ENCODE data around the gene XK.
A peak's percentile ranks its signal among the peaks of the same experiment; 100 is the strongest.

XK gene

DNA sequence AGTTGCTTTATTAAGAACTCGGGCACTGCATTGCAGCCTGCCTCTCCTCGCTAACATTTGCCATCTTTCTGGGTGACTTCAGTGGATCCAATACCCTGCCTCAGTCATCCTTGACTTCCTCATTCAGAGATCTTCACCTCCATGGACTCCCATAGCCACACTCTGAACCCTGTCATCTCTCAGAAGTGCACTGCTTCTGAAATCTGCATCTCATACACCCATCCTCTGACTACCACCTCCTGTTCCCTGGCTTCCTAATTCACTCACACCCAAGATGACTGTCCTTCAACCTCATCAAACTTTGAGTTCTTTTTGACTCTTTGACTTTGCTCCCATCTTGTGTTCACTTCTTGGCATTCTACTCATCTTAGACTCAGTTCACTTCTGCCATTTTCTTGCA lies 68.9 kb downstream of the XK start:
- H3K4me3 ChIP-seq (ENCODE audit: low read length, poor library complexity, severe bottlenecking): peak overlapping the region; percentile 49
- H4K20me1 ChIP-seq (ENCODE audit: insufficient read depth, low read length, poor library complexity, severe bottlenecking): no peaks in the 10 kb centered on the region
- peaks cover 58% of the 10 kb centered on the region for H3K4me1 ChIP-seq (ENCODE audit: insufficient read depth, low read length, poor library complexity, severe bottlenecking)
- peak overlapping the region; percentile 66 for H3K9ac ChIP-seq (ENCODE audit: low read depth, low read length, poor library complexity, severe bottlenecking)
- TF ChIP-seq EZH2phosphoT487 (IDR thresholded peaks at IDR 0.05; ENCODE audit: borderline replicate concordance) (no peak), CTCF (conservative IDR thresholded peaks at IDR 0.05; ENCODE audit: low read length) (no peak)
- H3K4me2 ChIP-seq (ENCODE audit: low read depth, low read length, poor library complexity, severe bottlenecking): peak overlapping the region; percentile 69
- H3K27me3 ChIP-seq (ENCODE audit: insufficient read depth, low read length, poor library complexity, severe bottlenecking): no peaks in the 10 kb centered on the region
- H3K9me2 ChIP-seq (replicated peaks; ENCODE audit: low read depth, low read length): no peaks in the 10 kb centered on the region
- no peaks in the 10 kb centered on the region for H3K36me3 ChIP-seq (ENCODE audit: insufficient read depth, low read length)
- H3K9me3 ChIP-seq (ENCODE audit: insufficient read depth, low read depth, low read length): peaks cover 5% of the 10 kb centered on the region; the same call in 1 of the 2 replicates
- H3F3A ChIP-seq (ENCODE audit: low read depth): peaks cover 18% of the 10 kb centered on the region
- no peak overlapping the region for H2AFZ ChIP-seq (ENCODE audit: low read length)
- H3K79me2 ChIP-seq (ENCODE audit: insufficient read depth, low read length): no peaks in the 10 kb centered on the region

DNA sequence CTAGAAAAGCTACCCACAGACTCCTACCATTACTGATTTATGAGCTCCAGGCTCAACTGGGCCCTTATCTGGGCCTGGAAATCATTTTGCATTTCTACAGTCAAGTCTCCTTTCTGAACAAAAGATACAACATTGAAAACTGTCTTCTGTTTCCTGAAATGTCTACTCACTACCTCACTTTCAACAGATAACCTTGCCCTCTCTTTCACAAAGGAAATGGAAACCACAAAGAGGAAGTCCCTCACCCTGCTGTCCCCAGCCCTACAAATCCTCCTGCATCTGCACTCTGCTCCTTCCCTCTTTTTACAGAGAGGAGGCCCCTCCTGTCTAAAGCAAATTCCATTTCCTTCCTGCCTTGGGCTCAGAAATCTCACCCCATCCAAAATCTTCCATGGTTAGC lies 69.4 kb downstream of the XK start:
- TF ChIP-seq CTCF (conservative IDR thresholded peaks at IDR 0.05; ENCODE audit: low read length) (no peak), EZH2phosphoT487 (IDR thresholded peaks at IDR 0.05; ENCODE audit: borderline replicate concordance) (no peak)
- Histone ChIP-seq H3K27me3 (ENCODE audit: insufficient read depth, low read length, poor library complexity, severe bottlenecking) (no peaks in the 10 kb centered on the region), H3K9me3 (ENCODE audit: insufficient read depth, low read depth, low read length) (peaks cover 5% of the 10 kb centered on the region; the same call in 1 of the 2 replicates), H3K36me3 (ENCODE audit: insufficient read depth, low read length) (no peaks in the 10 kb centered on the region), H3K4me3 (ENCODE audit: low read length, poor library complexity, severe bottlenecking) (peak overlapping the region; percentile 49), H3K4me2 (ENCODE audit: low read depth, low read length, poor library complexity, severe bottlenecking) (peak overlapping the region; percentile 69), H3K9ac (ENCODE audit: low read depth, low read length, poor library complexity, severe bottlenecking) (peak overlapping the region; percentile 66), H3F3A (ENCODE audit: low read depth) (peaks cover 18% of the 10 kb centered on the region), H3K79me2 (ENCODE audit: insufficient read depth, low read length) (no peaks in the 10 kb centered on the region), H2AFZ (ENCODE audit: low read length) (no peak overlapping the region), H4K20me1 (ENCODE audit: insufficient read depth, low read length, poor library complexity, severe bottlenecking) (no peaks in the 10 kb centered on the region), H3K9me2 (replicated peaks; ENCODE audit: low read depth, low read length) (no peaks in the 10 kb centered on the region), H3K4me1 (ENCODE audit: insufficient read depth, low read length, poor library complexity, severe bottlenecking) (peaks cover 63% of the 10 kb centered on the region)

GRCh38 chrX:37757082-37757481 lies 71.5 kb downstream of the XK start:
- no peak overlapping the region for H3K4me2 ChIP-seq (ENCODE audit: low read depth, low read length, poor library complexity, severe bottlenecking)
- peaks cover 18% of the 10 kb centered on the region for H3F3A ChIP-seq (ENCODE audit: low read depth)
- peaks cover 4% of the 10 kb centered on the region; the same call in 1 of the 2 replicates for H3K9me3 ChIP-seq (ENCODE audit: insufficient read depth, low read depth, low read length)
- no peaks in the 10 kb centered on the region for H4K20me1 ChIP-seq (ENCODE audit: insufficient read depth, low read length, poor library complexity, severe bottlenecking)
- no peaks in the 10 kb centered on the region for H3K79me2 ChIP-seq (ENCODE audit: insufficient read depth, low read length)
- TF ChIP-seq CTCF (conservative IDR thresholded peaks at IDR 0.05; ENCODE audit: low read length) (no peak), EZH2phosphoT487 (IDR thresholded peaks at IDR 0.05; ENCODE audit: borderline replicate concordance) (no peak)
- no peak overlapping the region for H2AFZ ChIP-seq (ENCODE audit: low read length)
- no peak overlapping the region for H3K9ac ChIP-seq (ENCODE audit: low read depth, low read length, poor library complexity, severe bottlenecking)
- H3K4me3 ChIP-seq (ENCODE audit: low read length, poor library complexity, severe bottlenecking): no peak overlapping the region
- H3K36me3 ChIP-seq (ENCODE audit: insufficient read depth, low read length): no peaks in the 10 kb centered on the region
- peaks cover 63% of the 10 kb centered on the region for H3K4me1 ChIP-seq (ENCODE audit: insufficient read depth, low read length, poor library complexity, severe bottlenecking)
- H3K27me3 ChIP-seq (ENCODE audit: insufficient read depth, low read length, poor library complexity, severe bottlenecking): no peaks in the 10 kb centered on the region
- no peaks in the 10 kb centered on the region for H3K9me2 ChIP-seq (replicated peaks; ENCODE audit: low read depth, low read length)

Measured in Loucy (cell line).